Hematopoietic multipotent progenitor cell treated with erythropoietin and hydrocortisone succinate and interleukin-3 and kit ligand, for 17 days (in vitro differentiated cells): ENCODE measurements around the gene THBS1.

Experiments used
- DNase-seq: peaks from one replicate; pipeline ENCODE4 v3.0.0-alpha.2; 2015; ENCODE audit warnings: low spot score

THBS1 gene

GRCh38 chr15:39589193-39589814 is 8.4 kb downstream of the THBS1 start:
- no peak for DNase-seq

GRCh38 chr15:39589815-39590644 is 9.2 kb downstream of the THBS1 start:
- DNase-seq = no peak

- no peak for DNase-seq
Measured at GRCh38 chr15:39591141-39591895, 10.4 kb downstream of the THBS1 start.

- DNase-seq = no peak
Measured at GRCh38 chr15:39591896-39592315, 11.0 kb downstream of the THBS1 start.

GRCh38 chr15:39592500-39592899 is 11.6 kb downstream of the THBS1 start:
- DNase-seq = no peak

- no peak for DNase-seq
Measured at GRCh38 chr15:39593071-39593655, 12.3 kb downstream of the THBS1 start.

GRCh38 chr15:39593656-39594445 is 13.0 kb downstream of the THBS1 start:
- no peak for DNase-seq

GRCh38 chr15:39594446-39595337 is 13.8 kb downstream of the THBS1 start:
- DNase-seq = no peak

- no peak for DNase-seq
Measured at GRCh38 chr15:39595338-39596221, 14.7 kb downstream of the THBS1 start.

GRCh38 chr15:39596358-39597051 is 15.6 kb downstream of the THBS1 start:
- DNase-seq = no peak

- DNase-seq = no peak
Measured at GRCh38 chr15:39597336-39597735, 16.5 kb downstream of the THBS1 start.

GRCh38 chr15:39597751-39598185 is 16.9 kb downstream of the THBS1 start:
- DNase-seq = no peak

- DNase-seq = no peak
Measured at GRCh38 chr15:39598186-39598850, 17.4 kb downstream of the THBS1 start.

GRCh38 chr15:39598958-39599845 is 18.3 kb downstream of the THBS1 start:
- no peak for DNase-seq

GRCh38 chr15:39599871-39600270 is 19.0 kb downstream of the THBS1 start:
- no peak for DNase-seq

GRCh38 chr15:39602143-39602542 is 21.3 kb downstream of the THBS1 start:
- no peak for DNase-seq

- no peak for DNase-seq
Measured at GRCh38 chr15:39605146-39605545, 24.3 kb downstream of the THBS1 start.
